ENCODE results near the gene FBN2.

The FBN2 gene

GRCh38 chr5:128262911-128263310 lies 275.1 kb downstream of the FBN2 start:
- no peak for DNase-seq
- H3K4me1 ChIP-seq (ENCODE audit: control extremely low read depth in 1 of 4, control insufficient read depth in 4 of 4, insufficient read depth in 4 of 4, low read length in 3 of 4): no peaks in the 10 kb centered on the region
- H3K4me3 ChIP-seq (ENCODE audit: control insufficient read depth in 1 of 7, extremely low read depth in 1 of 7, insufficient read depth in 4 of 7, low read depth in 2 of 7, low read length in 6 of 7): no peak overlapping the region
- WGBS (ENCODE audit: insufficient coverage): 93% methylated on average over 5 of the region's 6 CpGs
- ChIA-PET CTCF (no interaction called here), POLR2A (no interaction called here)
- no peaks in the 10 kb centered on the region for H3K9me3 ChIP-seq (ENCODE audit: control extremely low read depth in 1 of 5, control insufficient read depth in 4 of 5, insufficient read depth in 2 of 5, low read depth in 1 of 5, low read length in 4 of 5)
- no peaks in the 10 kb centered on the region for H3K27me3 ChIP-seq (replicated peaks in 2 of 5; ENCODE audit: control insufficient read depth in 4 of 5, insufficient read depth in 5 of 5, low read length in 4 of 5)
- H3K27ac ChIP-seq (ENCODE audit: insufficient read depth in 1 of 2, low read depth in 1 of 2, low read length in 2 of 2, poor library complexity in 1 of 2, severe bottlenecking in 2 of 2): no peak overlapping the region
- H3K36me3 ChIP-seq (ENCODE audit: control insufficient read depth in 4 of 4, insufficient read depth in 4 of 4, low read length in 3 of 4): no peaks in the 10 kb centered on the region

- H3K27me3 ChIP-seq (replicated peaks in 2 of 5; ENCODE audit: control insufficient read depth in 4 of 5, insufficient read depth in 5 of 5, low read length in 4 of 5): no peaks in the 10 kb centered on the region
- no peaks in the 10 kb centered on the region for H3K36me3 ChIP-seq (ENCODE audit: control insufficient read depth in 4 of 4, insufficient read depth in 4 of 4, low read length in 3 of 4)
- no peak overlapping the region for H3K4me3 ChIP-seq (ENCODE audit: control insufficient read depth in 1 of 7, extremely low read depth in 1 of 7, insufficient read depth in 4 of 7, low read depth in 2 of 7, low read length in 6 of 7)
- ChIA-PET POLR2A (no interaction called here), CTCF (no interaction called here)
- no peak overlapping the region for H3K27ac ChIP-seq (ENCODE audit: insufficient read depth in 1 of 2, low read depth in 1 of 2, low read length in 2 of 2, poor library complexity in 1 of 2, severe bottlenecking in 2 of 2)
- WGBS (ENCODE audit: insufficient coverage): 96% methylated on average over 7 of the region's 11 CpGs
- H3K9me3 ChIP-seq (ENCODE audit: control extremely low read depth in 1 of 5, control insufficient read depth in 4 of 5, insufficient read depth in 2 of 5, low read depth in 1 of 5, low read length in 4 of 5): no peaks in the 10 kb centered on the region
- no peaks in the 10 kb centered on the region for H3K4me1 ChIP-seq (ENCODE audit: control extremely low read depth in 1 of 4, control insufficient read depth in 4 of 4, insufficient read depth in 4 of 4, low read length in 3 of 4)
- DNase-seq: no peak
These were observed 278.4 kb downstream of the FBN2 start for GRCh38 chr5:128259607-128260021.

- no peak overlapping the region for H3K4me3 ChIP-seq (ENCODE audit: control insufficient read depth in 1 of 7, extremely low read depth in 1 of 7, insufficient read depth in 4 of 7, low read depth in 2 of 7, low read length in 6 of 7)
- H3K4me1 ChIP-seq (ENCODE audit: control extremely low read depth in 1 of 4, control insufficient read depth in 4 of 4, insufficient read depth in 4 of 4, low read length in 3 of 4): no peaks in the 10 kb centered on the region
- DNase-seq: no peak
- ChIA-PET POLR2A (no interaction called here), CTCF (no interaction called here)
- no peaks in the 10 kb centered on the region for H3K36me3 ChIP-seq (ENCODE audit: control insufficient read depth in 4 of 4, insufficient read depth in 4 of 4, low read length in 3 of 4)
- no peaks in the 10 kb centered on the region for H3K9me3 ChIP-seq (ENCODE audit: control extremely low read depth in 1 of 5, control insufficient read depth in 4 of 5, insufficient read depth in 2 of 5, low read depth in 1 of 5, low read length in 4 of 5)
- H3K27ac ChIP-seq (ENCODE audit: insufficient read depth in 1 of 2, low read depth in 1 of 2, low read length in 2 of 2, poor library complexity in 1 of 2, severe bottlenecking in 2 of 2): no peak overlapping the region
- 100% methylated on average over 3 of the region's 6 CpGs for WGBS (ENCODE audit: insufficient coverage)
- no peaks in the 10 kb centered on the region for H3K27me3 ChIP-seq (replicated peaks in 2 of 5; ENCODE audit: control insufficient read depth in 4 of 5, insufficient read depth in 5 of 5, low read length in 4 of 5)
These were observed 279.7 kb downstream of the FBN2 start for GRCh38 chr5:128258372-128258771.

- WGBS (ENCODE audit: insufficient coverage): 100% methylated on average over 1 of the region's 2 CpGs
- no peak for DNase-seq
- CTCF ChIA-PET: no interaction called here
These were observed 281.0 kb downstream of the FBN2 start for GRCh38 chr5:128257076-128257475.

GRCh38 chr5:128254789-128255188 lies 283.3 kb downstream of the FBN2 start:
- no CpG with 5 or more reads among the region's 1 CpG for whole genome bisulfite sequencing (ENCODE audit: insufficient coverage)
- ChIA-PET CTCF (no interaction called here), POLR2A (no interaction called here)
- DNase-seq: no peak
- Histone ChIP-seq H3K27ac (ENCODE audit: insufficient read depth in 1 of 2, low read depth in 1 of 2, low read length in 2 of 2, poor library complexity in 1 of 2, severe bottlenecking in 2 of 2) (no peak overlapping the region), H3K36me3 (ENCODE audit: control insufficient read depth in 4 of 4, insufficient read depth in 4 of 4, low read length in 3 of 4) (no peaks in the 10 kb centered on the region), H3K4me1 (ENCODE audit: control extremely low read depth in 1 of 4, control insufficient read depth in 4 of 4, insufficient read depth in 4 of 4, low read length in 3 of 4) (no peaks in the 10 kb centered on the region), H3K9me3 (ENCODE audit: control extremely low read depth in 1 of 5, control insufficient read depth in 4 of 5, insufficient read depth in 2 of 5, low read depth in 1 of 5, low read length in 4 of 5) (no peaks in the 10 kb centered on the region), H3K4me3 (ENCODE audit: control insufficient read depth in 1 of 7, extremely low read depth in 1 of 7, insufficient read depth in 4 of 7, low read depth in 2 of 7, low read length in 6 of 7) (no peak overlapping the region), H3K27me3 (replicated peaks in 2 of 5; ENCODE audit: control insufficient read depth in 4 of 5, insufficient read depth in 5 of 5, low read length in 4 of 5) (no peaks in the 10 kb centered on the region)

More at GRCh38 chr5:128257076-128257475, 281.0 kb downstream of the FBN2 start:
- POLR2A ChIA-PET: no interaction called here
- Histone ChIP-seq H3K4me3 (ENCODE audit: control insufficient read depth in 1 of 7, extremely low read depth in 1 of 7, insufficient read depth in 4 of 7, low read depth in 2 of 7, low read length in 6 of 7) (no peak overlapping the region), H3K36me3 (ENCODE audit: control insufficient read depth in 4 of 4, insufficient read depth in 4 of 4, low read length in 3 of 4) (no peaks in the 10 kb centered on the region), H3K4me1 (ENCODE audit: control extremely low read depth in 1 of 4, control insufficient read depth in 4 of 4, insufficient read depth in 4 of 4, low read length in 3 of 4) (no peaks in the 10 kb centered on the region), H3K27ac (ENCODE audit: insufficient read depth in 1 of 2, low read depth in 1 of 2, low read length in 2 of 2, poor library complexity in 1 of 2, severe bottlenecking in 2 of 2) (no peak overlapping the region), H3K27me3 (replicated peaks in 2 of 5; ENCODE audit: control insufficient read depth in 4 of 5, insufficient read depth in 5 of 5, low read length in 4 of 5) (no peaks in the 10 kb centered on the region), H3K9me3 (ENCODE audit: control extremely low read depth in 1 of 5, control insufficient read depth in 4 of 5, insufficient read depth in 2 of 5, low read depth in 1 of 5, low read length in 4 of 5) (no peaks in the 10 kb centered on the region)

GRCh38 chr5:128253880-128254279 lies 284.2 kb downstream of the FBN2 start:
- H3K27me3 ChIP-seq (replicated peaks in 2 of 5; ENCODE audit: control insufficient read depth in 4 of 5, insufficient read depth in 5 of 5, low read length in 4 of 5): no peaks in the 10 kb centered on the region
- H3K36me3 ChIP-seq (ENCODE audit: control insufficient read depth in 4 of 4, insufficient read depth in 4 of 4, low read length in 3 of 4): no peaks in the 10 kb centered on the region
- 93% methylated on average over 7 of the region's 7 CpGs for WGBS (ENCODE audit: insufficient coverage)
- CTCF ChIA-PET: no interaction called here
- H3K4me3 ChIP-seq (ENCODE audit: control insufficient read depth in 1 of 7, extremely low read depth in 1 of 7, insufficient read depth in 4 of 7, low read depth in 2 of 7, low read length in 6 of 7): no peak overlapping the region
- no peaks in the 10 kb centered on the region for H3K4me1 ChIP-seq (ENCODE audit: control extremely low read depth in 1 of 4, control insufficient read depth in 4 of 4, insufficient read depth in 4 of 4, low read length in 3 of 4)
- H3K27ac ChIP-seq (ENCODE audit: insufficient read depth in 1 of 2, low read depth in 1 of 2, low read length in 2 of 2, poor library complexity in 1 of 2, severe bottlenecking in 2 of 2): no peak overlapping the region
- POLR2A ChIA-PET: no interaction called here
- no peaks in the 10 kb centered on the region for H3K9me3 ChIP-seq (ENCODE audit: control extremely low read depth in 1 of 5, control insufficient read depth in 4 of 5, insufficient read depth in 2 of 5, low read depth in 1 of 5, low read length in 4 of 5)
- DNase-seq: no peak

GRCh38 chr5:128253161-128253560 lies 284.9 kb downstream of the FBN2 start:
- Histone ChIP-seq H3K36me3 (ENCODE audit: control insufficient read depth in 4 of 4, insufficient read depth in 4 of 4, low read length in 3 of 4) (no peaks in the 10 kb centered on the region), H3K4me1 (ENCODE audit: control extremely low read depth in 1 of 4, control insufficient read depth in 4 of 4, insufficient read depth in 4 of 4, low read length in 3 of 4) (no peaks in the 10 kb centered on the region), H3K27me3 (replicated peaks in 2 of 5; ENCODE audit: control insufficient read depth in 4 of 5, insufficient read depth in 5 of 5, low read length in 4 of 5) (no peaks in the 10 kb centered on the region), H3K4me3 (ENCODE audit: control insufficient read depth in 1 of 7, extremely low read depth in 1 of 7, insufficient read depth in 4 of 7, low read depth in 2 of 7, low read length in 6 of 7) (no peak overlapping the region), H3K27ac (ENCODE audit: insufficient read depth in 1 of 2, low read depth in 1 of 2, low read length in 2 of 2, poor library complexity in 1 of 2, severe bottlenecking in 2 of 2) (no peak overlapping the region), H3K9me3 (ENCODE audit: control extremely low read depth in 1 of 5, control insufficient read depth in 4 of 5, insufficient read depth in 2 of 5, low read depth in 1 of 5, low read length in 4 of 5) (no peaks in the 10 kb centered on the region)
- ChIA-PET CTCF (no interaction called here), POLR2A (no interaction called here)
- WGBS (ENCODE audit: insufficient coverage): 96% methylated on average over 3 of the region's 5 CpGs
- no peak for DNase-seq
